Astrocyte of the spinal cord (primary cell): ENCODE data around the gene PPME1.
A peak's percentile ranks its signal among the peaks of the same experiment; 100 is the strongest.

Experiments
- DNase-seq: peaks from one replicate; pipeline ENCODE4 v3.0.0; 2011; ENCODE audit warnings: low read depth, low spot score
- H3K4me3 ChIP-seq: 2 replicates; pipeline ENCODE4 v1.5.1; 2011; ENCODE audit warnings: low read depth, mild to moderate bottlenecking, low read length, moderate library complexity
- CTCF ChIP-seq: IDR thresholded peaks from 2 replicates; pipeline ENCODE4 v1.5.1; 2012; ENCODE audit warnings: low read depth, mild to moderate bottlenecking, low read length, inconsistent platforms
- in situ Hi-C: cut with HindIII; loops from 2 replicates; pipeline ENCODE4 v1.10.0; 2017; ENCODE audit warnings: low sequenced_read_pairs

PPME1 gene

GRCh38 chr11:74284466-74284865 is 113.4 kb downstream of the PPME1 start:
- no peak for DNase-seq
- H3K4me3 ChIP-seq = no peak overlapping the region
- in situ Hi-C loops = no loop called here
- TF ChIP-seq CTCF = no peak

DNA sequence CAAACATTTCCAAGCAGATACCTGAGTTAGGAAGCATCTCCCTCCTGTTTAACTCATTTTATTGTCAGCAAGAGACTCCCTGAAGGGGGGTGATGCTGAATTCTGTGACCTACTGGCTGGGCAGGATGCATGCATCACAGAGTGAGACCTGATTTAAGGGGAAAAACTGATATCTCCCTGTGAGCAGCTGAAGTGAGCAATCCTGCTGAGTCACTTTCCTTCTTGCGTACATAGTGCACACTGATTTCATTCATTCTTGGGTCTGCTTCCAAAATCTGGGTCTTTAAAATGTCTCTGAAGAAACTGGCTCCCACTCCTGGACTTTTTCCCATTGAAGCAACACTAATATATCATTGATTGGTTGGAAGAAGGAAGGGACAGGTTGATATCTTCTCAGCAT is 117.1 kb downstream of the PPME1 start:
- in situ Hi-C loops = no loop called here
- TF ChIP-seq CTCF = no peak
- no peak overlapping the region for H3K4me3 ChIP-seq
- DNase-seq = peak; percentile 95

DNA sequence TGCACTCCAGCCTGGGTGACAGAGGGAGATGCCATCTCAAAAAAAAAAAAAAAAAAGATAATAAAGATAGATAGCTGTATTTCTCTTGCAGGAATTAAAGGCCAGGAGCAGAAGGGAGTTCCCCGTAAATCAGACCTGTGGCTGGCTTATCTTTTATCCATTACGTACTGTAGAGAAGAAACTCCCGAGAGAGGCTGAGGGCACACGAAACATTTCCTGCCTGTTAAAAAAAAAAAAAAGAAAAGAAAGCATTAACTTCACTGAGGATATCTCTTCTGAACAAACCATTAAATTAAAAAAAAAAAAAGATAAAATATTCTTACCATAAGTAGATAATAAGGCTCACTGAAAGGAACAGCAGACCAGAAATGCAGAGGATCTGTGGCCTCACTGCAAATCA is 117.8 kb downstream of the PPME1 start:
- in situ Hi-C loops = no loop called here
- no peak for TF ChIP-seq CTCF
- H3K4me3 ChIP-seq = no peak overlapping the region
- DNase-seq = peak; percentile 27

DNA sequence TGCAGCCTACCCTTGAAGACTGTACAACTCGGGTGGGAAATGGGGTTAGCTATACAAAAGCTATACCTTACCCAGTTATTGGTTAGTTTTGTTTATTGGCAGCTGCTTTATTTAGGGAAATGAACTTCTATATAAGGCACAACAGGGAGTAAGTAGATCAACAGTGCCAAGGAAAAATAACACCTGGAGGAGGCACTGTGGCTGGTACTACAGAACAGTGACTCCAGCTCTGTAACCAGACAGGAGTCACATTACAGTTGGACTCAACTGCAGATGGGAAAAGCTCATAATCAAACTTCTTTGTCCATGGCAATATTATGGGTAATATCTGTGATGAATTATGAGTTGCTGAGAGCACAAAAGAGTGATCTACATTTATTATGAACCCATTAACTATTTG is 126.4 kb downstream of the PPME1 start:
- TF ChIP-seq CTCF = no peak
- in situ Hi-C loops = no loop called here
- H3K4me3 ChIP-seq = no peak overlapping the region
- DNase-seq = no peak

DNA sequence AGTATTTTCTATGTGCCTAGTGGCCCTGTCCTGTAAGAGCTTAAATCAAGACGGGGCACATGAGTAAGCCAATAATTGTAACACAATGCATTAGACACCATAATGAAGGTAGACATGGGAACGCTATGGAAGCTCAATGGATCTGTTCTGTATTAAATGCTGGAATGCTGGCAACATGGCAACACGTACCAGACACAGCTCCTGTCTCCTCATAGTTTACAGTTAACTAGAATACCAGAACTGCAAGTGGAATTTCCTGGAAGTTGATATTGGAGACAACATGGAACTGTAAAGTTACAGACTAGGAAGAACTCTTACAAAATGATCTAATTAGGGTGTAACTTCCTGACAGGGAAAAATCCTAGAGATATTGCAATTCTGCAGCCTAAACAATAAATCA is 127.9 kb downstream of the PPME1 start:
- H3K4me3 ChIP-seq = no peak overlapping the region
- DNase-seq = no peak
- no peak for TF ChIP-seq CTCF
- in situ Hi-C loops = no loop called here
